Ectodermal cell (in vitro differentiated cells): ENCODE results near the gene HTT-AS.

Source experiments
- H3K27ac ChIP-seq: 2 replicates; pipeline ENCODE4 v1.7.0; 2013; ENCODE audit warnings: mild to moderate bottlenecking, low read depth, low read length; ENCODE audit not compliant: insufficient read depth, poor library complexity, severe bottlenecking
- H3K27me3 ChIP-seq: 2 replicates; pipeline ENCODE4 v1.7.0; 2013; ENCODE audit warnings: mild to moderate bottlenecking, low read length; ENCODE audit not compliant: insufficient read depth, control insufficient read depth, poor library complexity, severe bottlenecking
- H3K36me3 ChIP-seq: one replicate; pipeline ENCODE4 v1.7.0; 2013; ENCODE audit warnings: low read length; ENCODE audit not compliant: control insufficient read depth, insufficient read depth
- H3K4me1 ChIP-seq: one replicate; pipeline ENCODE4 v1.7.0; 2013; ENCODE audit warnings: low read length; ENCODE audit not compliant: control insufficient read depth, insufficient read depth
- H3K4me3 ChIP-seq: 2 replicates; pipeline ENCODE4 v1.7.0; 2013; ENCODE audit warnings: low read depth, low read length, control low read depth; ENCODE audit not compliant: insufficient read depth
- H3K9me3 ChIP-seq: 2 replicates; pipeline ENCODE4 v1.7.0; 2013; ENCODE audit warnings: mild to moderate bottlenecking, low read length, moderate library complexity; ENCODE audit not compliant: control insufficient read depth
- WGBS, 2 experiments: methylation state at CpG; one replicate each; pipeline ENCODE4 v1.1.7; 2013; ENCODE audit warnings: missing lambda C conversion rate in 2 of 2; 5-methylcytosine and 5-hydroxymethylcytosine counted together

Gene HTT-AS

DNA sequence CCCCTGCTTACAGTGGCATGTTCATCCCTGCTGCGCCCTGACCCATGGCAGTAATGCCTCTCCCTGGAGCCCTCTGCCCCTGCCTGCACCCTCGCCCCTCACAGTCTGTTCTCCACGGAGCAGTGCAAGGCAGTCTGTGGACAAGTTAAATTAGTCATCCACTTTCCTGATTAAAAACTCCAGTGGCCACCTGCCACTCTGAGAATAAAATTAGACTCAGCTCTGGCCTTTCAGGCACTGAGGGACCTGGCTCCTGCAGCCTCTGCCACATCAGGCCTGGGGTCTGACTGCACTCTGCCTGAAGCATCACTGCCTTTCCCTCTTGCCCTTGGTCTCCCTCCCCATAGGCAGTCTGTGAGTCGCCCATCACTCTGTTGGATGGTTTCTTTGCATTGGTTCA, 57.4 kb downstream of the HTT-AS start:
- no peaks in the 10 kb centered on the region for H3K4me1 ChIP-seq
- WGBS, 2 experiments = 84 to 86% methylated on average over 4 of the region's 4 CpGs
- H3K36me3 ChIP-seq = no peaks in the 10 kb centered on the region
- H3K4me3 ChIP-seq = no peak overlapping the region
- no peaks in the 10 kb centered on the region for H3K27me3 ChIP-seq
- H3K27ac ChIP-seq = no peak overlapping the region
- H3K9me3 ChIP-seq = no peaks in the 10 kb centered on the region

DNA sequence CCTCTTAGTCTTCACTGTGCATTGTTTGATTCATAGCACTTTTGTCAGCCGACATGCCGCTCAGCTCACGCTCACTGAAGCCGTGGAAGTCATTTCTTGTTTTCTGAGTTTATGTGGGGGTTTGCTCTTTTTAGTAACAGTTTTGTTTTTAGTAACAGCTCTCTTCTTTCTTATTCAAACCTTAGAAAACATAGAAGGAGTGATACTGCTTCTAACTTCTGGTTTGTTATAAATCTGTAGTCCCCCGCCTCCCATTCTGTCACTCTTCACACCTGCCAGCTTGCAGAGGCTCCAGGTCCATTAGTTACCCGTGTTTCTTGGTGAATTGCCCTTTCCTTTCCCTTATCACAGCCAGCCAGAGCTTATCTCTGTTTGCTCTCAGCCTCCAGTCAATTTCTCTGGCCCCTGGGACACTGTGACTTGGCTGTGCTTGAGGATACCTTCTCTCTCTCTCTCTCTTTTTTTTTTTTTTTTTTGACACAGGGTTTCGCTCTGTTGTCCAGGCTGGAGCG, 60.4 kb downstream of the HTT-AS start:
- no peak overlapping the region for H3K27ac ChIP-seq
- H3K27me3 ChIP-seq = no peaks in the 10 kb centered on the region

More for the DNA sequence above, 60.4 kb downstream of the HTT-AS start:
- Histone ChIP-seq H3K36me3 (no peaks in the 10 kb centered on the region), H3K4me3 (no peak overlapping the region), H3K4me1 (no peaks in the 10 kb centered on the region), H3K9me3 (no peaks in the 10 kb centered on the region)
- WGBS, 2 experiments = 87 to 90% methylated on average over 8 of the region's 8 CpGs
